Neural cell (in vitro differentiated cells): ENCODE data around the gene UIMC1.

Source experiments
- CTCF ChIP-seq: fragments of 450-650 bp; IDR thresholded peaks from 2 replicates; pipeline ENCODE4 v1.5.1; 2014; ENCODE audit warnings: antibody characterized with exemption, mild to moderate bottlenecking, moderate library complexity; ENCODE audit not compliant: poor library complexity, severe bottlenecking
- EZH2 ChIP-seq: fragments of 200-600, 300-800 bp; shearing (Covaris generic), sonication (generic); IDR thresholded peaks from 2 replicates; pipeline ENCODE4 v1.6.1; 2014; ENCODE audit warnings: antibody characterized with exemption, low read length, borderline replicate concordance, mild to moderate bottlenecking; ENCODE audit not compliant: insufficient read depth, poor library complexity, severe bottlenecking
- REST ChIP-seq: IDR thresholded peaks from 2 replicates; pipeline ENCODE4 v1.6.1; 2012; ENCODE audit warnings: borderline replicate concordance
- SMC3 ChIP-seq: fragments of 450-650 bp; conservative IDR thresholded peaks from 2 replicates; pipeline ENCODE4 v1.6.1; 2014; ENCODE audit warnings: antibody characterized with exemption, mild to moderate bottlenecking, moderate library complexity; ENCODE audit not compliant: poor library complexity

DNA sequence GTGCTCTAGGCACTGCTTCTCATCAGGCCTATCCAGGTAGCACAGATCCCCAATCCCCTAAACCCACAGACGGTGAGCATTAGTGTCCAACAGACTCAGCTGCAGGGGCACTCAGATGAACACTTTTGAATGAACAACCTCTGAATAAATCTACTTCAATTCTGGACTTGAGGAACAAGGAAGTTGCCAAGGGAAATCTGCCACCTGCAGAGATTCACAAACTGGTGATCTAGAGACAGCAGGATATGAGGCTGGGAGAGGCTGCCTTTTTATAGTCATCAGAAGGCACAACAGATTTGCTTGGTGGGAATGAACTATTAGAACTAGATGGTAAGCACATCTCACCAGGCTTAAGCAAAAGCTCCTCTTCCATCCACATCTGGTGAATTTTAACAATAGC is 100.5 kb downstream of the UIMC1 start:
- TF ChIP-seq CTCF, result no peak
- no peak for TF ChIP-seq EZH2
- TF ChIP-seq SMC3, result no peak
- TF ChIP-seq REST, result no peak
